Stimulated activated CD4-positive, alpha-beta T cell treated with anti-CD3 and anti-CD28 coated beads, Interleukin-2, amount 100 ng/mL, for 4 hours (primary cell): ENCODE data around the gene CCDC137.
"Not testable (repeated sequence)": the region's sequence is repeated elsewhere in the genome, so short reads cannot be mapped to it uniquely, and the experiment has no call there.

Source experiments
- DNase-seq: peaks from one replicate; pipeline ENCODE4 v3.0.0-alpha.2; 2020; ENCODE audit warnings: low read depth

Gene CCDC137

GRCh38 chr17:81651692-81652091 is 14.8 kb upstream of the CCDC137 start:
- DNase-seq = no peak

GRCh38 chr17:81652906-81653771 is 13.4 kb upstream of the CCDC137 start:
- DNase-seq = no peak

- no peak for DNase-seq
Observed at GRCh38 chr17:81655378-81656117, 11.0 kb upstream of the CCDC137 start.

DNA sequence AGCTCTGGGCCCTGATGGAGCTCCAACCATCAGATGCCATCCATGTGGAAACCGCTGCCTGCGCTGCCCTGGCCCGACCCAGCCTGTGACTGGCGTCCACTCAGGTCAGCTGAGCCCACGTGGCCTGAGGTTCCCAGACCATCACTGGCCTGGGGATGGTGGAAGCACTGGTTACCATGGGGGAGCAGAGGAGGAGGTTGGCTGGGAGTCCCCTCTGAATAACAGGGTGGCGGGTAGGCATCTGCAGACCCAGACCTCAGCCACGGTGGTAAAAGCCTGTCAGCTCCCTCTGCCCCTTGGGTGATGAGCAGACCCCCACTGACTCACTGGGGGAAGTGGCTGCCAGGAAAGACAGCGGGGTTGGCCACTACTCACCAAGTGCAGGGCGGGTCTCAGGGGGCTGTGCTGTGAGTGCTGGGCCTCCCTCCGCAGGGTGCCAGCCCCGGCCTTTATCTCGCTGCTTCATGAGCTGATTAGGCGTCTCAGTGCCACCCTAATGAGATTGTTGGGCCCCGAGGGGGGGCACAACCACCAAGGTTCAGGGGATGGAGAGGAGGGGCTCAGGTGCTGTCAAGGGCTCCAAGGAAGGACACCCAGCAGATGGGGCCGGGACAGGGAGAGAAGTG is 10.3 kb upstream of the CCDC137 start, which contains the start of gene PDE6G:
Gene PDE6G, minus strand, starts transcription at position 425 of the 626 bp plus-strand sequence. CDS start 3,237 bp downstream, outside the sequence.
- no peak for DNase-seq

- no peak for DNase-seq
Observed at GRCh38 chr17:81656835-81657234, 9.7 kb upstream of the CCDC137 start.

GRCh38 chr17:81659038-81659437 is 7.5 kb upstream of the CCDC137 start:
- no peak for DNase-seq

GRCh38 chr17:81660441-81660840 is 6.1 kb upstream of the CCDC137 start:
- DNase-seq = no peak

GRCh38 chr17:81662002-81662401 is 4.5 kb upstream of the CCDC137 start:
- no peak for DNase-seq

DNA sequence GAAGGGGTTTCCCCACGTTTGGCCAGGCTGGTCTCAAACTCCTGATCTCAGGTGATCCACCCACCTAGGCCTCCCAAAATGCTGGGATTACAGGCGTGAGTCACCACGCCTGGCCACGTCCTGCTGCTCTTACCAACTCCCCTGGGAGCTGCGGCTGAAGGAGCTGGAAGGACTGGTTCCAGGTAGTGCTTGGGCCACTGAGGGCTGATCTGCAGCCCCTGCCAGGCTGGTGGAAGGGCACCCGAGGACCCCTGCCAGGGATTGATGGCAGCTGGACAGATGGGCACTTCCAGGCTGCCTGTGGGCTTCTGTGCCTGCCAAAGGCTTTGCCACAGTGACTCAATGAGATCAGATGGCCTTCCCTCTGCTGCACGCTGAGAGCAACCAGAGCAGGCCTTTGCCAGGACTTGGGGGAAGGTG is 2.5 kb upstream of the CCDC137 start:
- no peak for DNase-seq

DNA sequence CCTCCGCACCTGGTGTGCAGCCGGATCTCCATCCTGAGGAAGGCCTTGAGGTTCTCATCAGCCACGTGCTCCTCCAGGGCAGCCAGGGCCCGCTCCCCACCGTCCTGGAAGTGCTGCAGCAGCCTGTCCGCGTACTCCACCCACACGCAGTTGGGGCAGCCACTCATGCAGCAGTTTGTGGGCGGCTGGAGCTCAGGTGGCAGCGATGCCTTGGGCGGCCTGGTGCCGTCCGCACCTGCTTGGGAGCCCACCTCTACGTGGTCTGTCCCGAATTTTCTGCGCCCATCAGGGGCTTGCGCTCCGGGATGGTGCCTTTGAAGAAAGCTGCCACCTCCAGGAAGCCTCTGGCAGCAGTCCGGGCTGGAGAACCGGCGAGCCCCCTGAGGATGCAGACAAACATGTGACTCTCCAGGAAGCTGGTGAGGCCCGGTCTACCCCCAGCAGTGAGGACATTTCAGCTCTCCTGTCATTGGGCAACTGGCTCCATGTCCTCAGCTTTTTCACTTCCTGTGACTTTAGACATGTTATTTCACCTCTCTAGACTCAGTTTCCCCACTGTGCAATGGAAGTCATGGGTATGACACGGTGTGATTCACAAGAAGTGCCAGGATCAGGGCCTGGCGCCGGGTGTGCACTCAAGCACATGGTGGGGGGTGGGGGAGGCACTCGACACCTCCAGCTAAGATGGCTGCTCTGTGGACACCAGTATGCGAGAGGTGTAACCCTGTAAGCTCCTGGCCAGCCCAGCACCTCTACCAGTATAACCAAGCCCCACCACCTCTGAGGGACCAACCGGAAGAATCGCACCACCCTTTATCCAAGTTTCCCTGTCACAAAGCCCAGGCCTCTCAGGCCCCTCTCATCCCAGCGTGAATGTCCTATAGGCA is 1.1 kb upstream of the CCDC137 start:
- DNase-seq = peak; percentile 61

DNA sequence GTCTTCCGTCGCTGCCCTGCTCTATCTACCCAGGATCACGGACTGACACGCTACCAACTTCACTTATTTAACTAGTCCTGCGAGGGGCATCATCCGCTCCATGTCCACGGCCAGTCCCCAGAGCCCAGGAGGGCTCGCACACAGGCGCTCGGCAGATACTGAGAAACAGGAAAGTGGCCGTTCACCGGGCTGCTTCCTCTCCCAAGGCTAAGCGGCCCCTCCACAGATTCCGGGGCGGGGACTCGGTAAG is 520 bp upstream of the CCDC137 start:
- no peak for DNase-seq

DNA sequence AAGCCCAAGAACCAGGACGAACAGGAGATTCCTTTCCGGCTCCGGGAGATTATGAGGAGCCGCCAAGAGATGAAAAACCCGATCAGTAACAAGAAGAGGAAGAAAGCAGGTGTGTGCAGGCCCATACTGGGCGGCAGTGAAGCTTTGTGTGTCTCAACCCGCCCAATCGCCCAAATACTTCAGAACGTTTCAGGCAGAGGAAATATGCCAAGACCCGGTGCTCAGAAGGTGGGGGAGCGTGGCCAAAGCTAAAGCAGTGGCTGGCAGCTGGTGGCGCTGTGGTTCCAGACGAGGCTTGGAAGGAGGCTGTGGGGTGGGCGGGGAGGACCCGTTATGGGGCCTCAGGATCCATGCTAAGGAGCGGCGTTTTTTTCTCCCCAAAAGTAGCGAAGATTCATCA is 1.2 kb downstream of the CCDC137 start:
- no peak for DNase-seq

- no peak for DNase-seq
Observed at GRCh38 chr17:81672504-81672903, 6.0 kb downstream of the CCDC137 start.

DNA sequence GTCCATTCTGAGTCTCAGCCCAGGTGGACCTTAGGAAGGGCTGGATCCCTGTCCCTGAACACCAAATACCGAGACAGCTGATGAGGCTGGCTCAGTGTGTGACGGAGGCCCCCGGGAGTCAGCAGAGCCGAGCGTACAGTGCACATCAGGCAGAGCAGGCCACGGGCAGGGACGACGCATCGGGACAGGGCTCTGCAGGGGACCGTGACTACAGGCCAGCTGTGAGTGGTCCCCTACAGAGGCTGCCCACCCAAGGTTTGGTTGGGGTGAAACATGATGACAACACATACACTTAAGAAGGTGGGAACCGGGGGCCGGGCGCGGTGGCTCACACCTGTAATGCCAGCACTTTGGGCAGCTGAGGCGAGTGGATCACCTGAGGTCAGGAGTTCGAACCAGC is 6.4 kb downstream of the CCDC137 start:
- DNase-seq = no peak

DNA sequence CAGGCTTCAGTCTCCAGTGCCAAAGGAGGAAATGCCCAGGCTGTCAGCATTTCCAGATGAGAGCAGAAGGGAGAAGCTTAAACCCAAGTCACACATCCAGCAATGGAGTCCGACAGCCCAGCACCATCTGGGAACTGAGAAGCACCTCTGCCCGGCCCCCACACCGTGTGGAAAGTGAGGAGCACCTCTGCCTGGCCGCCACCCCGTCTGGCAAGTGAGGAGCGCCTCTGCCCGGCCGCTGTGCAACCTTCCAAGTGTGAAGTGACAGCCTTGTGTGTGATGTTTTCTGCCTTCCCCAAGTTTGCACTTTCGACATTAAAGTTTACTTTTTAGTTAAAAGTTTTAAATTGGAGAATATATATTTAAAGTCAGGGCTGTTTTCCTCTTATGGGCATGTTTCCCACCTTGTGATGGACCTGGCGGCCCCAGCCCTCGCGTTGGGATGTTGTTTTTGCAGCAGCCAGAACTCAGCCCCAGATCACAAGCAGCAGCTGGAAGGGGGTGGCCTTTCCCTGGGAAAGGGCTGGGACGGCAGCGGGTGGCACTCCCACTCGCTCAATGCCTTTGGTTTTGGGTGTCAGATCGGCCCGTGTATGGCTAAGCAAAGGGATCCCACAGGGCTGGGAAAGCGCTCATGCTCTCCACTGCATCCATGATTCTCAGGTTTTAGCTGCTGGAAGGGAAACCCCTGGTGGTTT is 7.2 kb downstream of the CCDC137 start:
- no peak for DNase-seq

DNA sequence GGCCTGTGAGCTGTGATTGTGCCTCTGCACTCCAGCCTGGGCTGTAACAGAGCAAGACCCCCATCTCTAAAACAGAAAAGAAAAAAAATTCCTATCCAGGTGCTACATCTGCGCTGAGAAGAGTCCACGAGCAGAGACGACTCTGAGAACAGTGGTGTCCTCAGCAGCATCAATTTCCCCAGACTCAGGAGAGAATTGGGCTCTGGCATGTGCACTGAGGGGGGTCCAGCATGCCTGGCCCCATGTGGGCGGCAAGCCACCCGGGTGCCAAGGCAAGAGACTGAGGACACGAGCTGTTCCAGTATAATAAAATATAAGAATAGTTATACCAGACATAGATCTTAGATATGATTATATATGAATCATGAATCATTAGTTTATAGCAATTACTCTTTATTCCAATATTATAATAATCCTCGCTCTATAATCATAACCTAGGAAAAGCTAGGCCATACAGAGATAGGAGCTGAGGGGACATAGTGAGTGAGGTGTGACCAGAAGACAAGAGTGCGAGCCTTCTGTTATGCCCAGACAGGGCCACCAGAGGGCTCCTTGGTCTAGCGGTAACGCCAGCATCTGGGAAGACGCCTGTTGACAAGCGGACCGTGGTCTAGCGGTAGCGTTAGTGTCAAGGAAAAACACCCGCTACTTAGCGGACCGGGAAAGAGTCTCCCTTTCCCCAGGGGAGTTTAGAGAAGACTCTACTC is 9.1 kb downstream of the CCDC137 start:
- DNase-seq = not testable (repeated sequence)

GRCh38 chr17:81676906-81677305 is 10.4 kb downstream of the CCDC137 start:
- no peak for DNase-seq

DNA sequence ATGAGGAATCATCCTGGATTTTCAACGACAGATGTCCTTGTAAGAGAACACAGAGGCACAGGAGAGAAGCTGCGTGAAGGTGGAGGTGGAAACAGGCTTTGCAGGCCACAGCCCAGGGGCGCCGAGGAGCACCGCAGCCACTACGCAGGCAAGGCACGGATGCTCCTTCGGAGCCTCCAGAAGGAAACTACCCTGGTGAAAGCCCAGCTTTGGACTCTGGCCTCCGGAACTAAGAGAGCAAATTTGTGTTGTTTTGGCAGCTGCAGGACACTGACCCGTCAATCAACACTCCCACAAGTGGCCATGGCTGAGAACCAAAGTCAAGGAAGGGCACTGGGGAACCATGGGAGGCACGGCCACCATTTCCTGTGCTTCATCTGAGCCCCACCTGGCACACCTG is 13.6 kb downstream of the CCDC137 start:
- DNase-seq = no peak

DNA sequence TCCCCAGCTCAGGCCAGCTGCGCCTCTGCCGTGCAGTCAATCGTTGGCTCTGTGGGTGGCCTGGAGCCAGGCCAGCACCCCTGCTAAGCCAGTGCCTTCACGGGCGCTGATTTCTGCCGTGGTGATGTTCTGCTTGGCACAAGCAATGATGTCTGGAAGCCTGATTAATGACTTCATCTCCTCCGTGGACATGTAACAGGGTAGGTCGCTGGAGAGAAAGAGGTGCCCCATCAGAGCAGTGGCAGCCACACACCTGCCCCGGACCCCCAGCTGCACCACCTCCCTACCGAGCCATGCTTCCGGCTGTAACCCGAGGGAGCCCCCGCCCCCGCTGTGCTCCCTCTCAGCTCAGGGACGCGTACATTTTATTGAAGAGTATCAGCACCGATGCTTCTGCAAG is 15.1 kb downstream of the CCDC137 start:
- DNase-seq = no peak

DNA sequence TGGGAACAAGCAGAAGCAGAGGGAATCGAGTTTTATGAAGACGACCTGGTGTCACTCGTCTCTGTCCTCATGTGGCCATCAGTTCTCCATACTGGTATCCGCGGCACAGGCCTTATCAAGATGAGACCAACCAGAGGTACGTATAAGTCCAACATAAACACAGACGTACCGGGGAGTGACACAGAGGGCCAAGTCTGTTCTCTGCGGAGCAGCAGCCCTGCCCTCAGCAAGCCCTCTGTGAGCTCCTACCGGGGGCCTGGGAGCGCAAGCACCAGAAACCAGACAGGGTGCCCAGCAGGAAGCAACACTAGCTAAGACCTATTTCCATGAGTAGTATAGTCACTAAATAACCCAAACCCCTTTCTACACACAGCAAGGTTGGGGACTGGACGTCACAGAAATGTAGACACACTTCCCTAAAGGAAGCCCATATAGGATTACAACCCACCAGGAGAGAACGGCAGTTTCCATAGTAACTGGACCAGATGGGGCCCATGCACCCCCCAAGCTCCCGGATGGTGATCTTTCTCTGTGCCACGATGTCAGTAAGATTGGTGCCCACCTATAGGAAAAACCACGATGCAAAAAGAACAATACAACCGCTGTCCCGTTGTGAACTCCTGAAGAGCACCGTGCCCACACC is 16.1 kb downstream of the CCDC137 start:
- no peak for DNase-seq
